Measurements from ENCODE around the gene SYVN1. TPM values are rescaled to one million over a fixed set of nuclear protein-coding genes. Genes with fewer than 3 reads are reported as not detected.

Gene SYVN1
- 10 to 100 TPM; 52.7 to 61.2 (median 56.9) TPM for total RNA-seq

DNA sequence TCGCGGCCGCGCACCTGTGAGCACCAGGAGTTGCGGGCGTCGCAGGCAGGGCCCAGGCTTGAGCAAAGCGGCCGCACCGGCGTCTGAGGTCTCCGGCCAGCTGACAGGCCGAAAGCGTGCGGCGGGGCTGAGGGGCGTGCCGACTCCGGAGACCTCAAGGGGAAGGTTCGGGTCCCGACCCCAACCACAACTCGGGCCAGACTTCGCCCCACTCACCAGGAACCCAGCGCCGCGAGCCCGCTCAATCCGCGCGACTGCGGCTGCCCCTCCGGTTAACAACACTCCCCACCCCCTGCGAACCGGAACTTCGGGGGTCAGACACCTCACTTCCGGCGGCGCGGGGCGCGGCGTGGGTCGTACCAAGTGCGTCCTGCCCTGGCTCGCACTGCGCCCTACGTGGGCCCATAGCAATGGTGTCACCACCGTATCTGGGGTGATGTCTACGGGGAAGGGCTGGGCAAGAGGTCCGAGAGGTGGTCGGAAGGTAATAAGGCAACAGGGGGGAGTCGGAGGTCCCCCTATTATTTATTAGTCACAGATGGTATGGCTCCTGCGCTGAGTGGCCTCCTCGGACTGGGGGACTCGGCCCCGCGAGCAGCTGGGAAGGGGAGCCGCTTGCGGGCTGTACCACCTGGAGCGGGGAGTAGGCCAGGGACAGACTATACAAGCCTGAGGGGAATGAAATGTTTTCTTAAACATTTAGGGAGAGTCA is at the start of gene SYVN1:
Gene SYVN1 (minus strand): TSS at position 280 of the 712 bp plus-strand sequence. CDS start 918 bp downstream, outside the sequence.
- peak within 1 kb of the TSS; percentile 98 for H3K27ac ChIP-seq
- peaks cover 34% of the 10 kb centered on the region for H3K4me1 ChIP-seq
- DNase-seq (ENCODE audit: low spot score in 2 of 2): peak; percentile 94 to 97
- peaks cover 31% of the 10 kb centered on the region for H3K36me3 ChIP-seq
- 5% methylated on average over 10 of the region's 60 CpGs for WGBS
- peak within 1 kb of the TSS; percentile 80 for H3K4me3 ChIP-seq
- no peaks in the 10 kb centered on the region for H3K27me3 ChIP-seq
- no peaks in the 10 kb centered on the region for H3K9me3 ChIP-seq
- TF ChIP-seq POLR2A (IDR thresholded peaks at IDR 0.05): peak; percentile 85 to 94
- TF ChIP-seq POLR2AphosphoS5 (IDR thresholded peaks at IDR 0.05): peak; percentile 75 to 99 (median 95)
- no peak for TF ChIP-seq EP300 (IDR thresholded peaks at IDR 0.05)
- TF ChIP-seq, protein P1, sequence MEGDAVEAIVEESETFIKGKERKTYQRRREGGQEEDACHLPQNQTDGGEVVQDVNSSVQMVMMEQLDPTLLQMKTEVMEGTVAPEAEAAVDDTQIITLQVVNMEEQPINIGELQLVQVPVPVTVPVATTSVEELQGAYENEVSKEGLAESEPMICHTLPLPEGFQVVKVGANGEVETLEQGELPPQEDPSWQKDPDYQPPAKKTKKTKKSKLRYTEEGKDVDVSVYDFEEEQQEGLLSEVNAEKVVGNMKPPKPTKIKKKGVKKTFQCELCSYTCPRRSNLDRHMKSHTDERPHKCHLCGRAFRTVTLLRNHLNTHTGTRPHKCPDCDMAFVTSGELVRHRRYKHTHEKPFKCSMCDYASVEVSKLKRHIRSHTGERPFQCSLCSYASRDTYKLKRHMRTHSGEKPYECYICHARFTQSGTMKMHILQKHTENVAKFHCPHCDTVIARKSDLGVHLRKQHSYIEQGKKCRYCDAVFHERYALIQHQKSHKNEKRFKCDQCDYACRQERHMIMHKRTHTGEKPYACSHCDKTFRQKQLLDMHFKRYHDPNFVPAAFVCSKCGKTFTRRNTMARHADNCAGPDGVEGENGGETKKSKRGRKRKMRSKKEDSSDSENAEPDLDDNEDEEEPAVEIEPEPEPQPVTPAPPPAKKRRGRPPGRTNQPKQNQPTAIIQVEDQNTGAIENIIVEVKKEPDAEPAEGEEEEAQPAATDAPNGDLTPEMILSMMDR (IDR thresholded peaks at IDR 0.05): no peak

DNA sequence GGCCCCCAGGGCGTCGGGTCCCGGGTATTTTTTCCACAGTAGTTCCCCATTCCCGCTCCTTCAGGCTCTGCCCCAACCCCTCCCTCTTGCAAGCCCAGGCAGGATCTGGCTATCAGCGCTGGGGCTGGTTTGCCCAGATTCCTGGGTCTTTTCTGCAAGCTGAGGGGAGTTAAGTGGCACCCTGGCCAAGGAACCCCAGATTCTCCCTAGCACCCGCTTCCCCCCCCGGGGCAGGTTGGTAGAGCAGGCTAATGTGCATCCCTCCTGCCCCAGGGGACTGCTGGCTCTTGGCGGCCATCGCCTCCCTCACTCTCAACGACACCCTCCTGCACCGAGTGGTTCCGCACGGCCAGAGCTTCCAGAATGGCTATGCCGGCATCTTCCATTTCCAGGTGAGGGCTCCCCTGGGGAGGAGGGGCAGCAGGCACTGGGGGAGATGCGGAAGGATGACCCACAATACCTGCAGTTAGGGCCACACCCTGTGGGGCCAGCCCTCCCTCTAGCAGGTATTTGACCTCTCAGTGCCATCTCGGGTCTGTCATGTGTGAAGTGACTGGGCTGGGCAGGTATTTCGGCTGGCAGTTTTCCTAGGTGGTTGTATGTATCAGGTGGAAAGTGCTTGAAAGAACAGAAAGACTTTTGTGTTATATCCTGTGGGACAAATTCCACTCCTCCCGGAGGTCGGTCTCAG is 49.0 kb upstream of the SYVN1 start:
- 69% methylated on average over 19 of the region's 19 CpGs for WGBS
- H3K4me1 ChIP-seq: peaks cover 40% of the 10 kb centered on the region
- H3K27me3 ChIP-seq: no peaks in the 10 kb centered on the region
- H3K9me3 ChIP-seq: no peaks in the 10 kb centered on the region
- TF ChIP-seq, protein P1 (IDR thresholded peaks at IDR 0.05): no peak
- TF ChIP-seq POLR2AphosphoS5 (IDR thresholded peaks at IDR 0.05) (no peak), POLR2A (IDR thresholded peaks at IDR 0.05) (no peak), EP300 (IDR thresholded peaks at IDR 0.05) (no peak)
- peaks cover 28% of the 10 kb centered on the region for H3K36me3 ChIP-seq
- DNase-seq (ENCODE audit: low spot score in 2 of 2): peak in 1 of 2 donors; percentile 79
- H3K27ac ChIP-seq: peak overlapping the region; percentile 96
- H3K4me3 ChIP-seq: peak overlapping the region; percentile 82

DNA sequence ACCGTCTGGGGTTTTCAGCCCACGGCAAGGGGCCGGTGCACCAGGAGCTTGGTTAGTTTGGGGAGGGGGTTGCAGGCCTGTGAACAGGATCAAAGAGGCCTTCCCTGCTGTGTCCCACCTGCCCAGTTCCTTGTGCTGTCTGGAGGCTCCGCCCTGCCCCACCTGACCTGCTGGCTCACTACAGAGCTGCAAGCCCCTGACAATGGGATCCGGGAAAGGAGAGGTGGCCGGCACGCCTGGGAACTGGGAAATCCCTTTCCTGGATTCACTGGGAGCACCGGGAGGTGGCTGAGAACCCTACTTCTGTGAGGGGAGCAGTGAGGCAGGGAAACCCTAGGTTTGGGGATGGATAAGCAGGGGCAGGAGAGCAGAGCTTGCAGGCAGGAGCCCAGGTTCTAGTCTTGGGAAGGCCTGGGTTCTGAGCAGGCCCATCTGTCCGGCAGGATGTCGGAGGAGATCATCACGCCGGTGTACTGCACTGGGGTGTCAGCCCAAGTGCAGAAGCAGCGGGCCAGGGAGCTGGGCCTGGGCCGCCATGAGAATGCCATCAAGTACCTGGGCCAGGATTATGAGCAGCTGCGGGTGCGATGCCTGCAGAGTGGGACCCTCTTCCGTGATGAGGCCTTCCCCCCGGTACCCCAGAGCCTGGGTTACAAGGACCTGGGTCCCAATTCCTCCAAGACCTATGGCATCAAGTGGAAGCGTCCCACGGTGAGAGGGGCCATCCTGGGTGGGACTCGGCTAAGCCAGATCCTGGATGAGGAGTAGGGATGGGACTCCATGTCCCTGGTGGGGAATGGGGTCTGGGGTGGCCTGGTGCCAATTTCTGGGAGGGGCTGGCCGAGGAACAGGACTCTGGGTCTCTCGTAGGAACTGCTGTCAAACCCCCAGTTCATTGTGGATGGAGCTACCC is 48.2 kb upstream of the SYVN1 start:
- H3K36me3 ChIP-seq: peaks cover 20% of the 10 kb centered on the region
- no peaks in the 10 kb centered on the region for H3K27me3 ChIP-seq
- peak overlapping the region; percentile 82 for H3K4me3 ChIP-seq
- H3K27ac ChIP-seq: peak overlapping the region; percentile 96
- H3K4me1 ChIP-seq: peaks cover 40% of the 10 kb centered on the region
- no peaks in the 10 kb centered on the region for H3K9me3 ChIP-seq
- WGBS: 1% methylated on average over 8 of the region's 23 CpGs
- TF ChIP-seq POLR2A (IDR thresholded peaks at IDR 0.05) (no peak), EP300 (IDR thresholded peaks at IDR 0.05) (no peak), POLR2AphosphoS5 (IDR thresholded peaks at IDR 0.05) (no peak)
- TF ChIP-seq, protein P1 (IDR thresholded peaks at IDR 0.05): no peak
- peak in 1 of 2 donors; percentile 79 for DNase-seq (ENCODE audit: low spot score in 2 of 2)

DNA sequence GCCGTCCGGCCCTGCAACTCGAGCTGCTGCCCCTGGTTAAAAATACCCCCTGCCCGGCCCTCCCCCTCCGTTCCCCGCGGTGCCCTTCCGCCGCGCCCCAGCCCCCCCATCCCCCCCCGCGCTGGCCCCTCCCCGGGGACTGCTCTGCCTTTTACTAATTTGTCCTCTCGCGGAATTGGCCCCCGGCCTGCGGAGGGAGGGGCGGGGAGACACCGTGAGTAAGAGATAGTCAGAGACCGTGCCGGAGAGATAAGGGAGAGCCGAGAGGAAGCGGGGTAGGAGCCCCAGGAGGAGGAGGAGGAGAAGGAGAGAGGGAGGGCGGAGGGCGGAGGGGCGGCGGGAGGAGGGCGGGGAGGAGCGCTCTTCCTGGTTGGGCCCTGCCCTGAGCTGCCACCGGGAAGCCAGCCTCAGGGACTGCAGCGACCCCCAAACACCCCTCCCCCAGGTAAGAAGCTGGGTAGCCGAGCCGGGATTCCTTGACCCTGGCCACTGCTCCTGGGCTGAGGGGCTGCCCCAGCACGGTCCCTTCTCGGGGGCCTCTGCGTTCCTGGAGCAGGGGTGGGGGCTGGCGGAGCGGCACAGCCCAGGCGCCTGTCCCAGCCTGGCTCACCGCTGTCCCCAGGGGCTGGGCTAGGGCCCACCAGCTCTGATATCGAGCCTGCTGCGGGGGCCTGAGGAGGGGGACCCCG is 47.4 kb upstream of the SYVN1 start, which contains the start of gene CAPN1:
Gene CAPN1 (plus strand): TSS at position 360 of the 689 bp plus-strand sequence. CDS start 774 bp downstream, outside the sequence.
- Histone ChIP-seq H3K36me3 (peaks cover 12% of the 10 kb centered on the region), H3K9me3 (no peaks in the 10 kb centered on the region), H3K4me3 (peak within 1 kb of the TSS; percentile 82), H3K27me3 (no peaks in the 10 kb centered on the region), H3K27ac (peak within 1 kb of the TSS; percentile 96), H3K4me1 (peaks cover 40% of the 10 kb centered on the region)
- no peak for TF ChIP-seq POLR2AphosphoS5 (IDR thresholded peaks at IDR 0.05)
- no peak for TF ChIP-seq POLR2A (IDR thresholded peaks at IDR 0.05)
- TF ChIP-seq, protein P1 (IDR thresholded peaks at IDR 0.05): no peak
- no peak for TF ChIP-seq EP300 (IDR thresholded peaks at IDR 0.05)
- 0% methylated on average over 21 of the region's 43 CpGs for WGBS
- peak; percentile 88 to 91 for DNase-seq (ENCODE audit: low spot score in 2 of 2)

All from suprapubic skin (tissue), 4 donors.